CD4-positive, alpha-beta T cell treated with Interleukin-10 for 1 hour (primary cell): Measurements from ENCODE around the gene ERI2.
A peak's percentile ranks its signal among the peaks of the same experiment; 100 is the strongest.
"Not testable (repeated sequence)": the region's sequence is repeated elsewhere in the genome, so short reads cannot be mapped to it uniquely, and the experiment has no call there.

ENCODE experiments used
- DNase-seq: peaks from one replicate; pipeline ENCODE4 v3.0.0-alpha.2; 2020

Gene ERI2

DNA sequence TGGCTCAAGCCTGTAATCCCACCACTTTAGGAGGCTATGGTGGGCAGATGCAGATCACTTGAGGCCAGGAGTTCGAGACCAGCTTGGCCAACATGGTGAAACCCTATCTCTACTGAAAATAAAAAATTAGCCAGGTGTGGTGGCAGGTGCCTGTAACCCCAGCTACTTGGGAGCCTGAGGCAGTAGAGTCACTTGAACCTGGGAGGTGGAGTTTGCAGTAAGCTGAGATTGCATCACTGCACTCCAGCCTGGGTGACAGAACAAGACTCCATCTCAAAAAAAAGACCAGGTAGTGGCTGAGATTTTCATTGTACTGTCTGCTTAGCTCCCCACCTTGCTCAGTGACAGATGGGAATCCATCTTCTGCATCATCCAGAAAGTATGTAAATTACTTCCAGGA, 41.8 kb downstream of the ERI2 start:
- not testable (repeated sequence) for DNase-seq

DNA sequence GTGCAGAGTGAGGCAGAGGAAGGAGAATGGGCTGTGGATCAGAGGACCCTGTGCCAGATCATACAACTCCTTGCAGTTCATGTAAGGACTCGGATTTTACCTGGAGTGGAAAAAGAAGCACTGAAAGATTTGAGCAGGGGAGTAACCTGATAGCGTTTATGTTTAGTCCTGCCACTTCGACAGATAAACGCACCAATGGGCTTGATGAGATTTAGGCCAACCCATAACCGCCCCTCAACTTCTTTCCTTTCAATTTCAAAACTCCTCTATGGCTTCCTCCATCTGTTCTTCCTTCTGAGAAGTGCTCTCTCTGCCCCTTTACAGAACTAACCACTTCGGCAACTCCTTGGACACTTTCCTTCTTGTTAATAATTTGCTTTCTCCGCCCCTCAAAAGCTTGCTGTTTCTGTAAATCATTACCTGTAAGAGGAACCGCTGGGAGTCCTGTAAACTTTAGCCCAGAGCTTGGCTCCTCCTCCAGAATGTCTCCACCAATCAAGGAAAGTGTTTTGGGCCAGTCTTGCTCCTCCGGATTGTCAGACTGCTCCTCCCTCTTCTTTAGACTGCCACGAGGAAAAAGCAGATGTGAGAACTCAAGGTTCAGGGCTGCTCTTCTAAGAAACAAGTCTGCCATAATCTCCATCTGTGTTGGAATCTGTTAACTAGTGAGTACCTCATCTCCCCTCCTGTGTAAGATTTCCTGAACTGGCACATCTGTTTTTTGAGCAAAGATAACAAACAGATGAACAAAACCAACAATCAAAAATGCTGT, 42.6 kb downstream of the ERI2 start, which contains the start of gene ACSM3:
TSS of gene ACSM3 (plus strand) at position 554 of the 772 bp plus-strand sequence. CDS start 6,021 bp downstream, outside the sequence.
- DNase-seq = peak; percentile 88

DNA sequence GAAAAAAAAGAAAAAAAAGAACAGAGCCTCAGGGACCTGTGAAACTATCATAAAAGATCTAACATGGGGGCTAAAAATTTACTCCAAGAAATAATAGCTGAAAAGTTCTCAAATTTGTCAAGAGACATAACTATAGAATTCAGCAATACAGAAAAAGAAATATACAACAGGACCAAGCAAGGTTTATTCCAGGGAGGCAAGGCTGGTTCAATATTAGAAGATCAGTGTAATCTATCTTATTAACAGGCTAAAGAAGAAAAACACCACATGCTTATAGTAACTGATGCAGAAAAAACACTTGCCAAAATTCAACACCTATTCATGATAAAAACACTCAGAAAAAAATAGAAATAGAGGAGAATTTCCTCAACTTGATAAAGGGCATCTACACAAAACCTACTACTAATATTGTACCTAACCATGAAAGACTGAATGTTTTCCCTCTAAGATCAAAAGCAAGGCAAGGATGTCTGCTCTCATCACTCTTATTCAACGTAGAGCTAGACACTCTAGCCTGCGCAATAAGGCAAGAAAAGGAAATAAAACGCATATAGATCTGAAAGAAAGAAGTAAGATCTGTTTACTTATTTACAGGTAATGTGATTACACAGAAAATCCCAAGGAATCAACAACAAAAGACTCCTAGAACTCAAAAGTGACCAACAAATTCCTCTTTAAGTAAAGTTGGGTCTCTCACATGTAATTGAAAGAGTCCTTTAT, 43.7 kb downstream of the ERI2 start:
- no peak for DNase-seq

DNA sequence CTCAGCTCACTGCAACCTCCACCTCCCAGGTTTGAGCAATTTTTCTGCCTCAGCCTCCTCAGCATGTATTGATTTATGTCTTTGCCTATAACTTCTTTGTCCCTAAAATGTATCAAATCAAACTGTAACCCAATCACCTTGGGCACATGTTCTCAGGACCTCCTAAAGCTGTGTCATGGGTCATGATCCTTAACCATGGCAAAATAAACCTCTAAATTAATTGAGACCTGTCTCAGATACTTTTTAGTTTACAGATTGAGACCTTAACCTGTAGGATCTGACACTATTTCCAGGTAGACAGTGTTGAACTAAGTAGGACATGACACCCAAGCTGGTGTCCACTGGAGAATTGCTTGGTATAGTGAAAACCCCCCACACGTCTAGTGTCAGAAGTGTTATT, 45.1 kb downstream of the ERI2 start:
- no peak for DNase-seq

DNA sequence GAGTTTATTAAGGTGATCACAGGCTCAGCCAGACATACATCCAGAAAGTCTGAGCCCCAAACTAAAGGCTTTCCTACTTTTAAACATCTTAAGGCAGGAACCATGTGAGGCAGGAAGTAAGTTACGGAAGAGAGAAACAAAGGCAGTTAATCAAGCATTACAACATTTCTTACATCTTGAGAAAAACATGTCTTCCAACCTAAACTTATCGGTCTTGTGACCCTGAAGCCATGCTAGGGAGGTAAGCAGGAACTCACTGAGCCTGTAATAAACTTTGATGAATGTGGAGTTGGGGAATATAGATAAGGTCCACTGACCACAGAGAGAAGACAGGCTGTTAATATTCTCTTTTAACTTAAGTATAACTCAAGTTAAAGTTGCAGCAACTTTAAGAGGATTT, 45.9 kb downstream of the ERI2 start:
- DNase-seq = no peak

DNA sequence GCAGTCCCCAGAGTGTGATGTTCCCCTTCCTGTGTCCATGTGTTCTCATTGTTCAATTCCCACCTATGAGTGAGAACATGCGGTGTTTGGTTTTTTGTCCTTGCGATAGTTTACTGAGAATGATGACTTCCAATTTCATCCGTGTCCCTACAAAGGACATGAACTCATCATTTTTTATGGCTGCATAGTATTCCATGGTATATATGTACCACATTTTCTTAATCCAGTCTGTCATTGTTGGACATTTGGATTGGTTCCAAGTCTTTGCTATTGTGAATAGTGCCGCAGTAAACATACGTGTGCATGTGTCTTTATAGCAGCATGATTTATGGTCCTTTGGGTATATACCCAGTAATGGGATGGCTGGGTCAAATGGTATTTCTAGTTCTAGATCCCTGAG, 50.5 kb downstream of the ERI2 start:
- DNase-seq = not testable (repeated sequence)

DNA sequence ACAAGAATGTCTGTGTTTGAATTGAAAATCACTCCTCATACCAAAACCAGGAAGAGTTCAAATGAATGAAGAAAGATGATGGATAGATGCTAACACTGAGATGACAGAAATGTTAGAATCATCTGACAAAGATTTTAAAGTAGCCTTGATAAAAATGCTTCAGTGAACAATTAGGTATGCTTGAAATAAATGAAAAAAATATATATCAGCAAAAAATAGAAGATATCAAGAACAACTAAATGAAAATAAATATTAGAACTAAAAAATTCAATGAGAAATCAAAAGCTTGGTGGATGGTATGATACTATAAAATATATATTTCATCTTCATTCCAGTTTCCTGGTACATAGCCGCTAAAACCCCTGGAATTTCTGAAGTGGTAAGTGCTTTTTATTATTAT, 51.0 kb downstream of the ERI2 start:
- DNase-seq = no peak

DNA sequence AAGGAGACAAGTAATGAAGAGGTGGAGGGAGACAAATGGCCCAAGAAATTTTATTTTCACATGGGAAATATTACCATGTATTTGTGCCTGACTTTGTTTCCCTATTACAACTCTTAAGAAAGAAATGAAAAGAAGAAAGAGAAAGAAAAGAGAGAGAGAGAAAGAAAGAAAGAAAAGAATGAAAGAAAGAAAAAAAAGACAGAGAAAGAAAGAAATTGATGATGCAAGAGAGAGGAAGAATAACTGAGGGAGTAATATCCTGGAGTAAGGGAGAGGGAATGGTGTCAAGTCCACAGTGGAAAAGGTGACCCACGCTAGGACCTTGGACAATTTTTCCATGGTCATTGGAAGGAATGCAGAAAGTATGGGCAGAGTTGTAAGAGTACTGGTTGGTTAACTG, 52.5 kb downstream of the ERI2 start:
- no peak for DNase-seq

DNA sequence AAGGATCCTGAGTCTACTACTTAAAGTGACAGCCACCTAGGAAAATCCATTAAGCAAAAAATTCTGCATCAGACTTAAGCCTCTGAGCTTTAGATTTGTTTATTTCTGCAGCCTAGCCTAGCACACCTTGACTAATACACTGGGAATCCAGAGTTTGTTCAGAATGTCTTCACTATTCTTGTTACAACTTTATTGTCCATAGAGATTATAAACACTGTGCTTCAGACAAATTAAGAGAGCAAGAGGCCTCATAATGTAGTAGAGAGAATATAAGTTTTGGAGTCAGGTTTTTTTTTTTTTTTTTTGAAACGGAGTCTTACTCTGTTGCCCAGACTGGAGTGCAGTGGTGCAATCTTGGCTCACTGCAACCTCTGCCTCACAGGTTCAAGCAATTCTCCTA, 55.7 kb downstream of the ERI2 start:
- DNase-seq = no peak

DNA sequence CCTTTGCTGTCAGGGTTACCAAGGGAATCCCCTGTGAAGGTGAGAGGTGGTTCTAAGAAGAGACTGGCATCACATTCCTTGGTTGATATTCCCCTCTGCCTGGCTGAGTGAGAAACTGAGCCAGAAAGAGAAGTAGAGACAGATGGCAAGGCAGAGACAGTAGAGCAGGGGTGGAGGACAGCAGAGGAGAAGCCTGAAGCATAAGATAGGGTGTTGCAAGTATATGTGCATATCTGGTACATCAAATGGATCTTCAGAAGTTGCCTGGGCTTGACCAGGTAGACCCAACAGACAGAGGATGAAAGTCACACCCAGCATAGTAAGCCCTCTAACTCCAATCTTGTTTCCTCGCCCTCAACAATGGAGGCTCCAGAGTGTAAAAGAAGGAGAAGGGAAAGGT, 56.8 kb downstream of the ERI2 start:
- no peak for DNase-seq

DNA sequence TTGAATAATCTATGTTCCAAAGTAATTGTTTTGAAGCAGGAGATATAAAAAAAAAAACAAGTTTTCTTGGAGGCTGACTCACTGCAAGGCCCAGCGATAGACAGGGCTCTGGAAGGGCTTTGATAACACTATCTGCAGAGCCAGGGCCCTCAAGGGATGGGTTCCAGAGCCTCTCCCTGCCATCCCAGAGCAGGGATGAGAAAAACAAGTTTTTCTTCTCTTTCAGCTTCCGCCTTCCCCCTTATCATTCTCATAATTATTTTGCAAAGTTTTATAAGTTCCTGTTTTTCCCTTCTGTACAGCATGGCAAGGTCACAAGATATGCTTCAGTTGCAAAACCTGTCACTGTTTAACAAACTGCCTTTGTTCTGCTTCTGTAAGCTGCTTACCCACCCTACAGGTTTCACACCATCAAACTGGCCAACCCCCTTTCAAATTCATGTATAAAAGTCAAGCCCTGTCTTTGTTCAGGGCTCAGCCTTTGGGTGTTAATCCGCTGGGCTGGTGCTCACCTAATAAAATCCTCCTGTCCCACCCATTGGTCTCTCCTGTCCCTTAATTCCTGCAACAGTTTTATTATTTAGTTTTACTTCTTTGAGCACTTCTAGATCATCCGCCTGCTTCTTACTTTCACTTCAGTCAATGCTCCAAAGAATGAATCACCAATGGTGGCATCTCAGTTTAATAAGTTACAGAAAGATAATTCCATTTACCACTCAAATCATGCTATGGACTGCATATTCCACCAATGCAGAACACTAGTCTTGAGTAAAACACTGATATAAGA, 59.0 kb downstream of the ERI2 start:
- DNase-seq = no peak

DNA sequence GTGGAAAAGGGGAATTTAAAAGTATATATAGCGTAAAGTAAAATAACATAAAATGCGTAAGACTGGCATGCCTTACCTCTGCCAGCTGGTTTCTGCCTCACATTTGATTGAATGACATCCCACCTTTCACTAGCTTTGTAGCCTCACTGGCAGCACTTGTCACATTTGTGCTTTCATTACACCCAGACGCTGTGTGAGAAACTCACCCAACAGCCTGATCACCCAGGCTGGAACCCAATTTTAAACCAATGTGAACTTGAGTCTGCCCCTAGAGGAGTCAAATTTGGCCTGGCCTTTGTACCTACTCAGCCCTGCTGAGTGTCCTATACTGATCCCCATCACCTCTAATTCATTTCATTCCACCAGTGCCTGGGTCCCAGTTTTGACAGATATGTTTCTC, 59.8 kb downstream of the ERI2 start:
- no peak for DNase-seq
